GM21786 (cell line): ENCODE measurements around the gene DIPK2B.

Experiments
- ATAC-seq: cut with Tn5 transposase; IDR thresholded peaks from one replicate; pipeline ENCODE4 v1.9.1; 2021; ENCODE audit not compliant: unreplicated experiment

DIPK2B gene, protein sequence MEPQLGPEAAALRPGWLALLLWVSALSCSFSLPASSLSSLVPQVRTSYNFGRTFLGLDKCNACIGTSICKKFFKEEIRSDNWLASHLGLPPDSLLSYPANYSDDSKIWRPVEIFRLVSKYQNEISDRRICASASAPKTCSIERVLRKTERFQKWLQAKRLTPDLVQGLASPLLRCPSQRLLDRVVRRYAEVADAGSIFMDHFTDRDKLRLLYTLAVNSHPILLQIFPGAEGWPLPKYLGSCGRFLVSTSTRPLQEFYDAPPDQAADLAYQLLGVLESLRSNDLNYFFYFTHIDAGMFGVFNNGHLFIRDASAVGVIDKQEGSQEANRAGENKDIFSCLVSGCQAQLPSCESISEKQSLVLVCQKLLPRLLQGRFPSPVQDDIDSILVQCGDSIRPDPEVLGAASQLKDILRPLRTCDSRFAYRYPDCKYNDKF

DNA sequence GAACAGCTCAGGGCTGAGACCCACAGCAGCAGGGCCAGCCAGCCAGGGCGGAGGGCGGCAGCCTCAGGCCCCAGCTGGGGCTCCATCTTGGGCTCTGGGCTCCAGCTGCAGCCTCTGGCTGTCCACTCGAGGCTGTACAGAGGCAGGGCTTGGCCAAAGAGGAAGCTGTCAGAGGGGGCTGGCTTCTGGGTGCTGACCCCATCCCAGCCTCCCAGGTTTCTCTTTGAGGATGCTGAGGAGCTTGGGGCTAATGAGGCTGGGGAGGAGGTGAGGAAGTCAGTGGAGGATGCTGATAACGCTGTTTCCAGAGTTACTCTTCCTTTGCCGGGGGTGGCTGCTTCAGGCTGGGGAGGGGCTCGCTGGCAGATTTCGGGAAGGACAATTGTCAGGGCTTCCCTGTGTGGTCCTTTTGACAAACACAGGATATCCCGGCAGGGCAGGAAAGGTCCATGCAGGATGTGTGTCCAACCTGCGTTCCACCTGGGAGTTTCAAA, at the start of gene DIPK2B:
TSS of gene DIPK2B (minus strand) at position 136 of the 494 bp plus-strand sequence. CDS start at position 86, 50 bp downstream.
- no peak for ATAC-seq

DNA sequence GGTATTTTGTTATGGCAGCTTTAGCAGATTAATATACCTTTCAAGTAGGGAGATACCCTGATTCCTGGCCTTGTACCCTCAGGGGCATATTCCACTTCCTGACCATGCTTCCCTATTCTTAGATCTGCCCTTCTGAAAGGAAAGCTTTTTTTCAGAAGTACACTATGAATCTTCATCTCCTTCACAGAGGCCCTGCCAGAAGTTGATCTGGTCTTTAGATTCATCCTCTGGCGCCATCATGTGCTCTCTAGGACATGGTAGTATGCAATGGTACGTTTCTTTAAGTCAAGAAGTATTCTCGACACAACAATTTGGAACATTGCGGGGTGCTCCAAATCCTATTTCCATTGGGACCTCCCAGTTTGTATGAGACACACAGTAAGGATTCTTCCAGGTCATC, 39.6 kb upstream of the DIPK2B start:
- ATAC-seq = no peak

DNA sequence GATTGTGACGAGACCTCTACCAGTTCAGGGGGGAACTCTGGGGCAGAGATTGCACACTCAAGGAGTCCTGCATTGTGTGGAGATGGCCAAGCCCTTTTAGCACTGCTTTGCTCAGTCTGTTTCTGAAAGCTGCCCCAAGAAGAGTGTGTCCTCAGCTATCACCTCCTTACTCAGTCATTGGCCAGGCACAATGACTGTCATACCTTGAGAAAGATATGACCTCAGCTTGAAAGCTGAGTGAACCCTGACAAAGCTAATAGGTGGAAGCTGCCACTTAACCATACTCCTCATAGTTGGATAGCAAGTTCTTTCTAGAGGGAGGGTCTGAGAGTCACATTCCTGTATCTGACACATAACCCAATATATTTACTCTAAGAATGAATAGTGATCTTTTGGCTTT, 37.8 kb upstream of the DIPK2B start:
- ATAC-seq = no peak

DNA sequence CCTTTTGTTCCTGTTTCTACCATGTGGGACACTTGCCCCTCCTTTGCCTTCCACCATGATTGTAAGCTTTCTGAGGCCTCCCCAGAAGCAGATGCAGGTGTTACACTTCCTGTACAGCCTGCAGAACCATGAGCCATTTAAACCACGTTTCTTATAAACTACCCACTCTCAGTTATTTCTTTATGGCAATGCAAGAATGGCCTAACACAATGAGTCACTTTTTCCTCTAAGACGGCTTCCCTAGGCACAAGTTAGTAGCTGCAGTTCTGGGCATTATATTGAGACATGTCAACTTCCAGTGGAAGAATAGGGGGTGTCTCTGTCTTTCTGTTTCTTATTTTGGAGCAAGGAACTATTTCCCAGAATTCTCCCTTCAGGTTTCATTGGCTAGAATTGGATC, 32.9 kb upstream of the DIPK2B start:
- no peak for ATAC-seq

DNA sequence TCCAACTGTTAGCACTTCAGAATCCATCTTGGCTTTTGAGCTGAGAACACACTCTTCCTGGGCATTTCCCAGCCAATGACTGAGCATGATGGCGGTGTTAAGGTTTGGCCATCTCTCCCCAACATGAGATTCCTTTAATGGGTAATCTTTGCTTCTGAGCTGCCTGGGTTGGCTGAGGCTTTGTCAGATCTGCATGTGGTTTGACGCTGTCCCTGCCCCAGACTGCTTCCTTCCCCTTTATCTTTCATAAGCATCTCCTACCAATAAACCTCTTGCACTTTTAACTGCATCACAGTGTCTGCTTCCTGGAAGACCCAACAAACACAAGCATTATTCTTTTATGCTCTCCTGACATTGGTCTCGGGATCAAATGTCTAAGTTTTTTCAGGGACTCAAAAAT, 31.5 kb upstream of the DIPK2B start:
- no peak for ATAC-seq

DNA sequence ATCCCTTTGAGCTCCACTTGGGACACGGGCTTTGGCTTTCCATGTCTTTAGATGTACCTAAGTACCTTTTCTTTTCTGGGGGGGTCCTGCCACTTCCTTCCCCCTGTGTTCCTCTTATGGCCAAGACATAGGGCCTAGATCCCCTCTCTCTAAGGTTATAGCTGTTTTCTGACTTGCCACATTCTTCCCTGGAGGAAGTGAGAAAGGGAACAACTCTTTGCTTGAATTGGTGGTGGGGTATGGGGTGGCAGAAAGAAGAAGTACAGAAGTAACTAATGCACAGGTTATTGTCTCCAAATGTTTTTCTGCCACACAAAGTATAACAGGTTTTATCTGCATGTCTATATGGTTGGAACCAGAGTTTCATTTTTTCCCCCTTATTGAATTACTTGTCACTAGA, 29.7 kb upstream of the DIPK2B start:
- ATAC-seq = no peak

DNA sequence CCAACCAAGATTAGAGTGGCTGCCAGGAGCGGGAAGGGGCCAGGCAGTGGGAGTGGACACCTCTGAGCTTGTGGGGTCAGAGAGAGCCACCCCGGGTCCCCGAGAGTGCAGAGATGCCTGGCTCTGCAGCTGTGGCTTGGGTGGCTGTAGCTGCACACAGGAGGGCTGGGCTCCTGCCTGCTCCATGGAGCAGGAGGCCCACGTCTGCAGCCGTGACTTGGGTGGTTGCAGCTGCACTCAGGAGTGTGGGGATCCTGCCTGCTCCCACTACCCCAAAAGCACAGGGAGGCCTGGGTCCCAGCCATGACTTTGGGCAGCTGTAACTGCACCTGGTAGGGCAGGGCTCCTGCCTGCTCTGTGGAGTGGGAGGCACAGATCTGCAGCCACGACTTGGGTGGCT, 28.7 kb upstream of the DIPK2B start:
- no peak for ATAC-seq

DNA sequence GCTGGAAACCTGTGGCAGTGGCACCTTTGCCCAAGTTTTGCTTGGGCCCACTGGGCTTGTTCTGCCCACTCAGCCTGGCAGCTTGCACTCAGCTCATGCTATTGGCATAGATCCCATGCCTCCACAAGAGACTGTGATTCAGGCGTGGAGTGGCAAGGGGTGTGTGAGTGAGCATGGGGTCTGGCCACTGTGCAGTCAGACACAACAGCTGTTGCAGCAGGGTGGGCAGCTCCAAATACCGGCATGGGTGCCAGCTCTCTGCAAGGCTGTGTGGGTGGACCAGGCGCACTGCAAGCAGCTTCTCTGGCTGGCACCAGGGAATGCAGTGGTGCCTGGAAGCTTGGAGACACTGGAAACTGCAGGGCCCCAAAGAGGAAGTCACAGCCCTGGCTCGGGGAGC, 27.4 kb upstream of the DIPK2B start:
- ATAC-seq = no peak

DNA sequence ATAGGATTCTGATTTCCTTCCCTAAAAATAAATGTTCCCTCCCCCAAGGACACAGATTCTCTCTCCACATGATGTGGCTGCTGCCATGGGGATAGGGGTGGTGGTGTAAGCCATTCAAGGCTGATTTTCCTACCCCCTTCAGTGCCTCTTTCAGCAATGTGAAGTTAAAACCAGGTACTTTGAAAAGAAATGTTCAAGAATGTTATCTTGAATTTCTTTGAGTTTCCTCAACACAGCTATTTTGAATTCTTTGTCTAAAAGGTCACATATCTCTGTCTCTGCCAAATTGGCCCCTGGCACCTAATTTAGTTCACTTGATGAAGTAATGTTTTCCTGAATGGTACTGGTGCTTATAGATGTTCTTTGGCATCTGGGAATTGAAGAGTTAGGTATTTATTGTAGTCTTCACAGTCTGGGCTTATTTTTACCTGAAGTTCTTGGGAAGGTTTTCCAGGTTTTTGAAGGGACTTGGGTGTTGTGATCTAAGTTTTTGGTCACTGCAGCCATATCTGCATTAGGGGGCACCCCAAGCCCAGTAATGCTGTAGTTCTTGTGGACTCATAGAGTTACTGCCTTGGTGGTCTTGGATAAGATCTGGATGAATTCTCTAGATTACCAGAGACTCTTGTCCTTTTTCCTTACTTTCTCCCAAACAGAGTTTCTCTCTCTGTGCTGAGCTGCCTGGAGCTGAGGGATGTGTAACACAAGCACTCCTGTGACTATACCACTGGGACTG, 7.6 kb upstream of the DIPK2B start:
- no peak for ATAC-seq

DNA sequence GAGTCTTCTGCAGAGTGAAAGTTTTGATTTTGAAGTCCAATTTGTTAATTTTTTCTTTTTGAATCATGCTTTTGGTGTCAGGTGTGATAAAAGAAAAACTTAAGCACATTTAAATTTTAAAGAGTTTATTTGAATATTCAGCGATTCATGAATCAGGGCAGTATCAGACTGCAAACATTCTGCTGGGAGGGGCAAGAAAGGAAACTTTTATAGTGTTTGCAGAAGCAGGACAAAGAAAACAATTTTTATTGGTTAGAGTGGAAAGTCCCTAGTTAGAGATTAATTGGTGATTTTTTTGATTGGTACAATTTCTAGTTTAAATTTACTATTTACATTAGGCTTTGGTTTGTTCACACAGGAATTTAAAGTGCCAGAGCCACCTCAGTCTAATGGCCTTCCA, 1.5 kb upstream of the DIPK2B start:
- no peak for ATAC-seq

DNA sequence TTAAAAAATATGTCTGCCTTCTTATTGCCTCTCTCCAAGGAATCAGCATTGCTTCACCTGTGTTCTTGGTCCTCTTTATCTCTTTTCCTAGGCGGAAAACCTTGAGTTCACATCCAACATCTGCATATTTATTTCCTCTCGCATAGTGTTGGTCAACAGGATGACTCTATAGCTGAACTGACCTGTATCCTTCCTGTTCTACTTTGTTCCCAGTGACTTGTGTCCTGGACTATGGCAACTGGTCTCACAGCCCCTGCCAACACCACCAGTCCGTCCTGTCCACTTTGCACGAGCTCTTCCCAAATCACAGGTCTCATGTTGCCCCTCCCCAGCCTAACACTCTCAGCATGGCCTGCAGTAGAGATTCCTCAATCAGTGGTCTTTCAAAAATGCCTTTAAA, 2.0 kb downstream of the DIPK2B start:
- ATAC-seq = no peak

DNA sequence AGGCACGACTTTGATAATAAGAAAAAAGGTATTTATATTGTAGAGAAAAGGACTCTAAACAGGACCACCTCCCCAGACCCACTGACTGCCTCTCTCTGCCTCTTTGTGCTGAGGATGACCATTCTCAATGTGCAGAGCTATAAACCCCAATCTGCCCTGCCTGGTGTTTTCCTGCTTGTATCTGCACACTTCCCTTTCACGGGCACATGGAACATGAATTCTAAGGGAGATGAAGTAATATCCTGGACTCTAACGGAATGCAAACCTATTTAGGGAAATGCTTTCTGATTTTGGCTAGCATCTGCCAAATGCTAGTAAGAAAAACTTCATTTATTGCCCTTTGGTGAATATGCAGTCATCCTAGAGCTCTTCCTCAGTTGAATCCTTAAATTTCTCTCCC, 2.4 kb downstream of the DIPK2B start:
- ATAC-seq = no peak

DNA sequence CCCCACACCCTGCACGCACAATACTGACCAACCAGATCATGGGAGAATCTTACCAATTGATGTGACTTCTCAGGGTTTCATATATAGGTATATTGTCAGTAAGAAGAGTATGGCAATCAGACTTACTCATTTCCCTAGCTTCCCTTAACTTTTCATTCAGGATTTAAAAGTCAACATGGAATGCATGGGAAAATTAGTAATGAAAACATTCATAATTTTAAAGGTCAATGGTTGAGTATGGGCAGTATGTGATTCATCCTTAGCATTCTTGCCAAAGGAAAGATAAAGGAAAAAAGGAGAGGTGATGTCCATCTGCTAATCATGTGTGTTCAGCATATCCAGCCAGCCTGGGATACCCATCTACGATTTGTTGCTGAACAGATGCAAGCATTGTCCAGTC, 4.0 kb downstream of the DIPK2B start:
- no peak for ATAC-seq

DNA sequence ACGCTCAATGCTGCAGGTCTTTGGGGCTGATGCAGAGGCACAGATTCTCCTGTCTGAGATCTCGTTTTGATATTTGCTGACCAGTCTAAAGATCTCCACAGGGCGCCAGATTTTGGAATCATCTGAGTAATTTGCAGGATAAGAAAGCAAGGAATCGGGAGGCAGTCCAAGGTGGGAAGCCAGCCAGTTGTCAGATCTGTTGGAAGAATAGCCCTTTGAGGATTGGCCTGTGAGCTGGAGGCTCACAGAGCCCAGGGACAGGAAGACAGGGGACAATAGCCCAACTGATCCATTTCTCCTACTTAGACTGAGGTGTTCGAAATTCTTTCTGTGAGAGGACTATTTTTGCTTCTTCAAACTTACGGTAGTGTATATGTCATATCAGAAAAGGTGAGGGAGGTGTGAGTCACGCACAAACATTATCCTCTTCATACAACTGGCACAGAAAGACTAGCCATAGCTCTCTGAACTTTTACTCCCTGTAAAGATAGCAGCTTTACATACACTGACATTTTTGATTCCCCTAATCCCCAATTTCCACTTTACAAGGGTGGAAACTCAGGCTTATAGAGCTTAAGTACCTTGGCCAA, 8.8 kb downstream of the DIPK2B start:
- no peak for ATAC-seq

DNA sequence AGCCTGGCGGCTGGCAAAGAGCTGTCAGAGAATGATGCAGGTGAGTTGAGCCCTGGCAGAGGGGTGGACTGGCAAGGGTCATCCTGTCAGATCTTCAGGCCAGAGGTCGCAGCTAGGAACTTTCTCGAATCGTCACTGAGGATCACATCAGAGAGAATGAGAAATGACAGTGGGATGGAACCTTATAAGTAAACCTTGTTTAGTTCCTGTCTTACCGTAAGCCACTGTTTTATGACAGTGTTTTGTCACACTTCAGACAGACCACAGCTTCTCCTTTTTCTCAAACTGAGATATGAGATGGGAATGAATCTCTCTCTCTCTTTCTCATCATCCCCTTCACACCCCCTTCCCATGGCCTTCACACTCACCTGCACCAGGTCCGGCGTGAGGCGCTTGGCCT, 9.3 kb downstream of the DIPK2B start:
- ATAC-seq = peak; percentile 35

DNA sequence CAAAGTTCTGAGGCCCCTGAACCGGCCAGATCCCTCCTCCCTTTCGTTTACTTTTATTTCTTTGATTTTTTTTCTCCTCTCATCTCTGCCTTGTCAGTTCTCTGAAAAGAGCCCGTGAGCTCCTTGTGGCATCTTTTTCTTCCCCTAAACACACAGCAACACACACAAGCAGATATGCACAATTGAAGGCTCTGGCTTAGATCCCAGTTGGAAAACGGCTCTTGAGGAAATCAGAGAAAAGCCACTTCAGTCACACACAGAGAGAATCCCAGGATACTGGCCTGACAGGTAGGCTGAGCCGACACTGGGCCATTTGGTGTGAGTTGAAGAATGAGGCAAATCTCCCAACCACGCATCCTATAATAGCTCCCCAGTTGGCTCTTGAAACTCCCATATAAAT, 12.9 kb downstream of the DIPK2B start:
- no peak for ATAC-seq

DNA sequence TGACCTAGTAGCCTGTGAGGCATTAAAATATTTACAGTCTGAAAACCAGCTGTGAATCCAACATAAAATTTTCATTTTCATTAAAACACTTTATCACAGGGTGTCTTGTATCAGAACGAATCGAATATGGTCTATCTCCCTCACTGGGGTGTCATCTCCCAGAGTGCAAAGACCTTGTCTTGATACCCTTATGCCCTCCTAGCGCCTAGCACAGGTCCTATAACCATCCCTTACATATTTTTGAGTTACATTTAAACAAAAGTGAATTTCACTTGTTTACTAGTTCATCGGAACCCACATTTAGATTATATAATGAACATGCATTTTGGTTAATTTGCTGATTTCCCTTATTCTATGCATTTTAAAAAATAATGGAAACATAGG, 14.0 kb downstream of the DIPK2B start:
- peak; percentile 6 for ATAC-seq

DNA sequence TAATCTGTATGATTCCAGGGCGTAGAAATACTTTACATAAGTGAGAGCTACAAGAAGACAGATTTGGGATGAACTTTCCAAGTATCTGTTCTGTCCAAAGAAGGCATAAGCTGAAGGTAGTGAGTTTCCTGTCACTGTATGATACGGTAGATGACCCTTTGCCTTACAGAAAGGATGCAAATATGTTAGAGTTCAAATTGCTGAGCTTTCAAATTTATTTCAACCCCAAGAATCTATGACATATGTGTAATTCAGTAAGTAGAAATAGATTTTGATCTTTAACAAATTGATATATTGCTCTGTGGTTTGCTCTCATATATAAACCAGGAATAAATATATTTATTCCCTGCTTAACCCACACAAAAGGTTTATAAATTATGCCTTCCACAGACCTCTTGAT, 16.5 kb downstream of the DIPK2B start:
- no peak for ATAC-seq

DNA sequence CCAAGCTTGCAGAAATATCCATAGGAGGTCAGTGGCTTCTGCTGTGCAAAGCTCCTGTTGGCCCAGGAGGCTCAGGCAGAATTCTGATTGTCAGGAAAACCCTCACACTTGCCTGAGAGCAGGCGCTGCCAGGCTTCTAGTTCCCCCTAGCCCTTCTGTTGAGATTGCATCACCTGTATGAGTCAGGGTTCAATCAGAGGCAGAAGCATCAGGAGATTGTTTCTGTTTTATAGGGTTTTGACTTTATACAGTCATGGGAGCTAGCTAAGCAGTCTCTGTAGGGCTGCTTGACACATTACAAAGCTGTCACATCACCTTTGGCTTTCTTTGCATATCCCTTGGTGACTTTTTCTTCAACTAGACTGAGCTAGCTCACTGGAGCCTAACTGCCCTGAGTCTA, 27.8 kb downstream of the DIPK2B start:
- ATAC-seq = no peak

DNA sequence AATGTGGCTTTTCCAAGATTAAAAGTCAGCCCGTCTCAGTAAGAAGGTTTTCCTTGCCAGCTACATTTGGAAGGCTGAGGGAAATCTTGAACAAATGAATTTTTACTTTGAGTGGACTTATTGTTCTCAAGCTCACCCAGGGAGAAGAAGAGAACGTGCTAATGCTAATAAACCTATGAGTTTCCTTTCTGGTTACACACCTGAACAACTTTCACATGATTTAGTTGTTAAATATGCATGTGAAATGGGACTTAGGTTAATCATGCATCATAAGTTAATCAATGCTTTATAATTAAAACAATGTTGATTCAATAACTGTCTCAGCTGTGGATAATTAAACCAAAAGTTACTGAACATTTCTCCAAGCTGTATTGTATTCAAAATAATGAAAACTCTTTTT, 33.9 kb downstream of the DIPK2B start:
- no peak for ATAC-seq

DNA sequence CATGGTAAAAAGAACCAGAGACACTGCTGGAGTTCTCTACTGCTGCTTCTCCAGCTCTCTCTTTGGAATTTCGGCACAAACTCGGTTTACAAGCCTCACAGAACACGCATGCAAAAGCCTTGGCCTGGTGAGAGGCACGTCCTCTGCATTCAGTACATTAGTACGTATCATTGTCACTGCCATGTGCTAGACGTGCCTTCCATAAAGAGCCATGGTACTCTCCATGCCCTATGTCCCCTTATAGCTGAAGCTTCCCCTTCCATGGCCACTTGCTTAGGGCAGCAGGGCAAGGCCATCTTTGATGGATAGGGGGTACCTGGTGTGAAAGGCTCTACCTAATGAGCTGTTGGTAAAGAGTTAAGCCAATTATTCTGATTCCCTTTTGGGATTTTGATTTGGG, 35.0 kb downstream of the DIPK2B start:
- no peak for ATAC-seq

DNA sequence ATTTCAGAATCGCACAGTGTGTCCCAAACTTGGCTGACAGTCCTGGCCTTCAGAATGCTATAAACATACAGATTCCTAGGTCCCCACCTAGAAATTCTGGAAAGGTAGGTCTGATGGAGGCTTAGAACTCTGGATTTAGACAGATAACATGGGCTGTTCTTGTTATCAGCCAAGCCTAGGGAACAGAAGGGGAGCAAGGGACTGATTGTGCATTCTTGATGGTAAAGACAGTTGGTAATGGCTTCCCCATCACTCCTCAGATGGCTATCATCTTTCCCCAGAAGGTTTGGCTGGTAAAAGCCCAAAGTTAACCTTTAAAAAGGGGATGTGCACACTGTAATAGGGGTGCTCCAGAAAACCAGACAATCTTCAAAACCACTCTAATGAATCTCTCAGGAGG, 35.7 kb downstream of the DIPK2B start:
- ATAC-seq = no peak
